Stomach (tissue), 4 donors: ENCODE data around the gene PNPLA8.

Source experiments
- POLR2A ChIP-seq, 4 donors: fragments of 450-650 bp; IDR thresholded peaks; one replicate each; pipeline ENCODE4 v1.6.1; 2016; ENCODE audit warnings: antibody characterized with exemption in 4 of 4, control low read depth in 2 of 4, mild to moderate bottlenecking in 1 of 4, moderate library complexity in 1 of 4
- TF ChIP-seq, protein P1 (sequence below), 7 experiments: fragments of 450-650 bp in 4 of 7; fragments of 200-600 bp in 3 of 7; sonication (generic) in 3 of 7; IDR thresholded peaks; one replicate each; pipeline ENCODE4 v1.5.1; 2016 to 2019; ENCODE audit warnings: antibody characterized with exemption in 7 of 7, control low read depth in 2 of 7, mild to moderate bottlenecking in 1 of 7

DNA sequence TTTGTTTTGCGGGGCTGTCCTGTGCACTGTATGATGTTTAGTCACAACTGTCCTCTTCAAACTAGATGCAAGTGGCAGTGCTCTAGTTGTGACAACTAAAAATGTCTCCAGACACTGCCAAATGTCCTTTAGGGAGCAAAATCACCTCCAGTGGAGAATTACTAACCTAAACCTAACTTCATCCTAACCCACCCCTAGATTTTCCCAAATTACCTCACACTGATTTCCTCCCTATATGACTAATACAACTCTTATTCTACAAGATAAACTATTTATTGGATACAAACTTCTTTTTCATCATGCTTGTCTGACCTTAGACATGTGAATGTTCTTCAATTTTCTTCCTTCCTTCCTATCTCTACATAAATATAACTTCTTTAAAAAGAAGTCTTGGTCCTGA, 26.4 kb downstream of the PNPLA8 start:
- TF ChIP-seq POLR2A (IDR thresholded peaks at IDR 0.05), result no peak
- TF ChIP-seq, protein P1, sequence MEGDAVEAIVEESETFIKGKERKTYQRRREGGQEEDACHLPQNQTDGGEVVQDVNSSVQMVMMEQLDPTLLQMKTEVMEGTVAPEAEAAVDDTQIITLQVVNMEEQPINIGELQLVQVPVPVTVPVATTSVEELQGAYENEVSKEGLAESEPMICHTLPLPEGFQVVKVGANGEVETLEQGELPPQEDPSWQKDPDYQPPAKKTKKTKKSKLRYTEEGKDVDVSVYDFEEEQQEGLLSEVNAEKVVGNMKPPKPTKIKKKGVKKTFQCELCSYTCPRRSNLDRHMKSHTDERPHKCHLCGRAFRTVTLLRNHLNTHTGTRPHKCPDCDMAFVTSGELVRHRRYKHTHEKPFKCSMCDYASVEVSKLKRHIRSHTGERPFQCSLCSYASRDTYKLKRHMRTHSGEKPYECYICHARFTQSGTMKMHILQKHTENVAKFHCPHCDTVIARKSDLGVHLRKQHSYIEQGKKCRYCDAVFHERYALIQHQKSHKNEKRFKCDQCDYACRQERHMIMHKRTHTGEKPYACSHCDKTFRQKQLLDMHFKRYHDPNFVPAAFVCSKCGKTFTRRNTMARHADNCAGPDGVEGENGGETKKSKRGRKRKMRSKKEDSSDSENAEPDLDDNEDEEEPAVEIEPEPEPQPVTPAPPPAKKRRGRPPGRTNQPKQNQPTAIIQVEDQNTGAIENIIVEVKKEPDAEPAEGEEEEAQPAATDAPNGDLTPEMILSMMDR (IDR thresholded peaks at IDR 0.05), result no peak
